GM18520 (cell line): ENCODE measurements around the gene CYB5D1.
A peak's percentile ranks its signal among the peaks of the same experiment; 100 is the strongest.
"Not testable (repeated sequence)": the region's sequence is repeated elsewhere in the genome, so short reads cannot be mapped to it uniquely, and the experiment has no call there.

ENCODE experiments used
- ATAC-seq: cut with Tn5 transposase; IDR thresholded peaks from one replicate; pipeline ENCODE4 v1.9.1; 2021; ENCODE audit not compliant: unreplicated experiment

The CYB5D1 gene

GRCh38 chr17:7856011-7856810, 1.6 kb upstream of the CYB5D1 start:
- no peak for ATAC-seq

GRCh38 chr17:7856811-7857712, 741 bp upstream of the CYB5D1 start, which contains the start of gene NAA38:
TSS of gene NAA38 (minus strand) at chr17:7857559. CDS start at chr17:7857463, 96 bp downstream.
- ATAC-seq, result peak; percentile 65

DNA sequence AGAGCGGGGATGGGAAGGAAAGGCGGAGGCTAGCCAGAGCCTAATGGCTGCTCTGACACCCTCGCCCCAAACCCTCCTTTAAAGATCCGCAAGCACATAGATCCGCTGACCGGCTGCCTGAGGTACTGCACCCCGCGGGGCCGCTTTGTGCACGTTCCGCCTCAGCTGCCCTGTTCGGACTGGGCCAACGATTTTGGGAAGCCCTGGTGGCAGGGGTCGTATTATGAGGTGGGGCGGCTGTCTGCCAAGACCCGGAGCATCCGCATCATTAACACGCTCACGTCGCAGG, 663 bp downstream of the CYB5D1 start:
- ATAC-seq, result no peak

DNA sequence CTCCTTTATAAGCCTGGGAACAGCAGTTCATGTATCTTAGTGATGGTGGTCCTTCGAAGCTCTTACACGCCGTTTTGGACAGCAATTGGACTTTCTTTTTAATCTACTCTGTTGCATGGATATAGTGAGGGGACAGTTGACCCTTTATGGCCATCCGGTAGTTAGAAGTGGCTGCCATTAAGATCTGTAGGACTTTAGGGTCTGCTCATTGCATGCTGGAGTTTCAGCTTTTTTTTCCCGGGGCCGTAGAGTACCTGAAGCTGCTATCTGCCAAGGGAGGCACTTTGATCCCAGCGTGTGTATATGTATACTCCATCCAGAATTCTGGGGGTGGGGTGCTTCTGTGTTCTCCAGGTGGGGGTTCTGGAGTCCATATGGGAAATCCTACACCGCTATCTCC, 1.2 kb downstream of the CYB5D1 start:
- no peak for ATAC-seq

GRCh38 chr17:7862692-7863437, 5.1 kb downstream of the CYB5D1 start:
- ATAC-seq, result no peak

DNA sequence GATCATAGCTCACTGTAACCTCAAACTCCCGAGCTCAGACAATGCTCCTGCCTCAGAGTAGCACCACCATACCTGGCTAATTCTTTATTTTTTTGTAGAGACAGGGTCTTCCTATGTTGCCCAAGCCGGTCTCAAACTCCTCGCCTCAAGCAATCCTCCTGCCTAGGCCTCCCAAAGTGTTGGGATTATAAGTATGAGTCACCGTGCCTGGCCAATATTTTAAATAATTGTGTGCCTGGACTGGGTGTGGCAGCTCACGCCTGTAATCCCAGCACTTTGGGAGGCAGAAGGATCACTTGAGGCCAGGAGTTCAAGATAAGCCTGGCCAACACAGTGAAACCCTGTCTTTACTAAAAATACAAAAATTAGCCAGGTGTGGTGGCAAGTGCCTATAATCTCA, 6.6 kb downstream of the CYB5D1 start:
- ATAC-seq, result not testable (repeated sequence)

GRCh38 chr17:7864995-7865650, 7.3 kb downstream of the CYB5D1 start:
- no peak for ATAC-seq

DNA sequence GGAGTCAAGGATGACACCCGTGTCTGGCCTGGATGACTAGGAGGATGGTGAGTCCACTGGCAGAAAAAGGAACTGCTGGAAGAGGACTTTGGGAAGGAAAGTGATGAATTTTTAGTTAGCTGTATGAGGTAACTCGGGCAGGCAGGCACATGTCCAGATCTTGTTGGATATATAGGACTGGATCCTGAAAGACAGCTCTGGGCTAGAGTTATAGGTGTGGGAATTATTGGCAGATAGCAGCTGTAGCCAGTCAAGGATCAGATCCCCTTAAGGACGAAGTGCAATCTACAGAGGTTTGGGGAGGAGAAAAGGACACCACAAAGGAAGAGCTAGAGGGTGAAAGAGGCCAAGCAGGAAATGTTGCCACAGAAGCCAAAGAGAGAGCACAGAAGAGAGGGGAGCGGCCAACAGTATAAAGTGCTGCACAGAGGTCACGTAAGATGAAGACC, 10.1 kb downstream of the CYB5D1 start:
- ATAC-seq, result no peak

DNA sequence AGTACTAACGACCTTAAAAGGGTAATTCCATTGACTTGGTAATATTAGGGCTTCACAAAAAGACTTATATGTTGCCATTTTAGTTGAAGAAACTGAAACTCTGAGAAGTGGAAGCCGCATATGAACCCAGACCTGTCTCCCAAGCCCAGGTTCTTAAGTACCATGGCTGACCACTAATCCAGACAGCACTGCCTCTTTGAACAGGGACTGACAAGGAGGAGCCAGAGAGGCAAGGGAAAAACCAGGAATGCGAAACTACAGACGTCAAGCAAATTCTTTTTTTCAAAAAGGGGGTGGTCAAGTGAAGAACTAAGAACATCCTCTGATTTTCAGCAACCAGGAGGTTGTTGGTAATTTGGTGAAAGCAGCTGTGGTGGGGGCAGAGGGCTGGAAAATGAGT, 15.2 kb downstream of the CYB5D1 start:
- ATAC-seq, result no peak

GRCh38 chr17:7875804-7876370, 18.1 kb downstream of the CYB5D1 start:
- no peak for ATAC-seq

DNA sequence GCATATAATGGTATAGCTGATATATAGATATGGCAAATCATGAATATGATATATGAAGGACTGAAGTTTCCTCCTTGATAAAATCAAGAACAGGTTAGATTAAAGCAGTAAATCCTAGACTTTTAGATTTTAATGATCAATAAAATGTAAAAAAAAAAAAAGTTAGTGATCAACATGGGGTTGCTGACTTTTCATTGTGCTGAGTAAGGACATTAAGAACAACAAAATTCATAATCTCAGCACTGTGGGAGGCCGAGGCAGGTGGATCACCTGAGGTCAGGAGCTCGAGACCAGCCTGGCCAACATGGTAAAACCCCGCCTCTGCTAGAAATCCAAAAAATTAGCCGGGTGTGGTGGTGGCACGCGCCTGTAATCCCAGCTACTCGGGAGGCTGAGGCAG, 20.4 kb downstream of the CYB5D1 start:
- no peak for ATAC-seq

GRCh38 chr17:7880076-7880868, 22.5 kb downstream of the CYB5D1 start:
- ATAC-seq, result no peak

DNA sequence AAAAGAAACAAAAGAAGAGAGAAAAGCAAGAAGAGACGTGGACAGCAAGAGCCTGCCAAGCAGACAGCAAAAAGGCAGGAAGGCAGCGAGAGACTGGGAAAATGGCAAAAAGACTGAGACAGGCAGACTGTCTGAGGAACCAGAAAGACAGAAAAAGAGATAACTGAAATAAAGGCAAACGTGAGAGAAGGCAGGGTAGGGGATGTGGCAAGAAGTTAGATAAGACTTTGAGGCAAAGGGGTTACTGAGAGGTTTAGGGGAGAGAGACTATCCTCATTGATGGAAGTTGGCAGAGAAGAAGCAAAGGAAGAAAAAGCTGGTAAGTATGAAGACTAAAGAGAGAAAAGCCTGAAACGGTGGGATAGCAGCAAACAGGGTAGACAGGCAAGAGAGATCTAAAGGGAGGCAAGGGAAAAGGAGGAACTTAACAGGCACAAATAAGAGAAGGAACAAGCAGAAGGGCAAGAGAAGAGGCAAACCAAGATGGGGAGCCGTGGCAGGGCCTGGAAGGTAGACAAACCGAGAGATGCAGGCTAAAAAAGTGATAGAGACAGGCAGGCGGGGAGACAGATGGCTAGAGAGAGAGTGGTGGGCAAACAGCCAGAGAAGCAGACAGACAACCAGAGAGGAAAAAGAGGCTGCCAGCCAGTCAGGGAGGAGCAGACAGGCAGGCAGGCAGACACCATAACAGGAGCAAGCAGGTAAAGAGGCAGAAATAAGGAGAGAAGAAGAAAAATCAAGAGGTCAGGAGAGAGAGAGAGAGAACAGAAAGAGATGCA, 23.7 kb downstream of the CYB5D1 start:
- ATAC-seq, result no peak

DNA sequence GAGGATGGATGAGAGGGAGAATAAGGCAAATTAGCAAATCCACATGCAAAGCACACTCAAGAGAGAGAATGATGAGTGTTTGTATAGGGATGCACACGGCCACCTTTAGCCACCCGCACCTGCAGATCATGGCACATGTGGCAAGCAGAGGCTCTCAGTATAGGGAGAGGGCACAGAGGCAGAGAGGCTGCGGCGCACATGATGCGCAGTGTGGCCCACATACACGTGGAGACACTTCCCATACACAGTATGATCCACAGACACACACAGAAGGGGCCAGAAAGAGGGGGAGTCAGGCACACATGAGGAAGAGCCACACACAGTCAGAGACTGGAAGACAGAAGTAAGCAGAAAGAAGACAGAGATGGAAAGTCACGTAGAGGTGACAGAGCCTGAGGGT, 24.3 kb downstream of the CYB5D1 start:
- no peak for ATAC-seq

- no peak for ATAC-seq
Measured at GRCh38 chr17:7882629-7883028, 24.8 kb downstream of the CYB5D1 start.

DNA sequence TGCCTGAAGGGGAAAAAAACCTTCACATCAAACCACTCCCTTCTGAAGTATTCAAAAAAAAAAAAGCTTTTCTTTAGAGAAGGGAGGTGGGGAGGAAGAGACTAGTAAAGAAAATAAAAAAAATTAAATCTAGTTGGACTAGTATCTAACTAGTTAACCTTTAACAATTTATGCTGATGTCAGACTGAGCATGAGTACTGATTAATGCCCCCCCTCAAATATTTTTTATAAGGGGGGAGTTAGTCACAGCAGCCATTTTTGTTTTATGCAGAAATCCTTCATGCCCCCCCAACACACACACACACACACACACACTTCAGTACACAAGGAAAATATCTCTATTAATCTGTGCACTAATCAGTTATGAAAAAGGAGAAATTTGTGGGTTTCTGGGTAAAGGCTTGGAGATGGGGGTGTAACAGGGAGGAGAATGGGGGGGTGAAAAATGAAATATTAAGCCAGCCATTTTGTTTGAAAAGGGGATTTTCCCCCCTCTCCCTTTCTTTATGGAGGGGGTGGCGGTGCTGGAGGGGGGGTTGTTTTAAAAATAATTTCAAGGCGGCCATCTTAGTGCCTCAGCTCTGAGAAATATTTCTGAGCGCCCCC, 26.1 kb downstream of the CYB5D1 start:
- ATAC-seq, result no peak

- ATAC-seq, result no peak
Measured at GRCh38 chr17:7884581-7885366, 27.0 kb downstream of the CYB5D1 start.
